ENCODE measurements around the gene POLA2.
"Not testable (repeated sequence)": the region's sequence is repeated elsewhere in the genome, so short reads cannot be mapped to it uniquely, and the experiment has no call there.

Gene POLA2

DNA sequence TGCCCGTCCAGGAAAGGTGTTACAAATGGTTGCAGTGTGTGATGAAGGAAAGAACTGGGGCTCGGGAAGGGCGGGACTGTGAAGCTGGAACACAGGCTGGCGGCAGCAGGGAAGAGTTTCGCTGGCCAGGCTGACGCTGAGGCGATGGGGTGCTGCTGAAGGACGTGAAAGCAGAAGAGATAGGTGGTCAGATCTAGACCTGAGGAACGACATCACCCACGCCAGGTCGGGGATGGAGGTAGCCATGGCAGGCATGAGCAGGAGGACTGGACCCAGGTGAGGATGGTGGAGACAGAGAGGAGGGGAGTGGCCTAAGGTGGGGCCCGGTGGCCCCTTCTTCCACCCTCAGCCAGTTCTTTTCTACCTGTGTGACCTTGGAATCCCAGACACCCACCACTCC, 62.1 kb downstream of the POLA2 start:
- no peak for FAIRE-seq

DNA sequence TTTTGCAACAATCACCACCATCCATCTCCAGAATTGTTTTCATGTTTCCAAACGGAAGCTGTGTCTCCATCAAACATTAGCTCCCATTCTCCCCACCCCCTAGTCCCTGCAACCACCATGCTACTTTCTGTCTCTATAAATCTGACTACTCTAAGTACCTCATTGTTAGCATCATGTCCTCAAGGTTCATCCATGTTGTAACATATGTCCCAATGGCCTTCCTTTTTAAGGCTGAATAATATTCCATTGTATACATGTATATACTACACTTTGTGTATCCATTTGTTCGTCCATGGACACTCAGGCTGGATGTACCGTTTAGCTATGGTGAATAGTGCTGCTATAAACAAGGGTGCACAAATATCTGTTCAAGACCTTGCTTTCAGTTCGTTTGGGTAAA, 63.7 kb downstream of the POLA2 start:
- DNase-seq (ENCODE audit: extremely low spot score, insufficient read length, low read depth), result no peak
- FAIRE-seq, result no peak

More for the DNA sequence above, 62.1 kb downstream of the POLA2 start:
- no peak for DNase-seq (ENCODE audit: extremely low spot score, insufficient read length, low read depth)

DNA sequence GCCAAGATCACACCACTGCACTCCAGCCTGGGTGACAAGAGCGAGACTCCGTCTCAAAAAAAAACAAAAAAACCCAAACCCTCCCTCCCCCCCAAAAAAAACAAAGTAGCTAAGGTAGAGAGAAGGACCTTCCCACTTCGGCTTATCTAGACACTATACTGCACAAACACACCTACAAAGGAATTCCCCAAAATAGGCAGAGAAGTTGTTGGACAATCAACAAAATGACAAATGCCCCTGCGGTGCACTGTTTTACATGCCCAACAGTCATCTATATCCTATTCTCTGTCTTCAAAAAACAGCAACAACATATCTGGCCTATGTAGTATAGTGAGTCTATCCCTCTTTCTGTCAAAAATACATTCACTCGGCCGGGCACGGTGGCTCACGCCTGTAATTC, 65.3 kb downstream of the POLA2 start:
- FAIRE-seq, result no peak
- DNase-seq (ENCODE audit: extremely low spot score, insufficient read length, low read depth), result no peak

DNA sequence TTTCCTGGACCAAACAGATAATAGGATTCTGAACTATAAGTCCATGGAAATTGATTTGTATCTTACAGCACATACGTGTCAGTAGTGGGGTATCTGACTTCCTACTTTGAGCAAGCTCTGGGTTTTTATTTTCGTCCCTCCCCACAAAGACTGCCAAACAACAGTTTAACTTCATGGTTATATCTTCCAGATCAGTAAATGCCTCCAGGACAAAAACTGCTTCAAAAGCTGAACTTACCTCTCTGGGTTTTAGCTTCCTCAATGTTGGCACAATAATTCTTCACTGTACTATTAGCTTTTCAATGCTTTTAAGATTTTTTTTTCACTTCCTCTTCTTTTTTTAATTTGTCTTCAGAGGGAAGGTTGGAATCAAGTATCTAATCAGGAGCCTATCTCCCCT, 67.7 kb downstream of the POLA2 start:
- FAIRE-seq (no peak), DNase-seq (ENCODE audit: extremely low spot score, insufficient read length, low read depth) (no peak)

DNA sequence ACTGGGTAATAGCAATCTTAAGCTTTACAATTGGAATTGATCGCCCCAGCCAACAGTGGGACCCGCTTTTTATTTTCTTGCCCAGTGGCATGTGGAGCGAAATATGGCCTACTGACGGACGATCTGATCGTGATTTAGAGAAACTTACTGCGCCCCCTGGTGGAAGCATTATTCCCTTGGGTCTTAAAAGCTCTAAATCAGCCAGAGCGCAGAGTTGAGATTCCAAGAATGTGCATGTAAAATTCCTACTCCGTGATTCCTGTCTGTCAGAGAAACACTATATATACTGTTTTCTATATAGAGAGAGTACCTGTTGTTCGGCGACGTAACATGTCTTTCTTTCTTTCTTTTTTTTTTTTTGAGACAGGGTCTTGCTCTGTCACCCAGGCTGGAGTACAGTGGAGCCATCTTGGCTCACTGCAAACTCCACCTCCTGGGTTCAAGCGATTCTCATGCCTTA, 68.2 kb downstream of the POLA2 start:
- DNase-seq (ENCODE audit: extremely low spot score, insufficient read length, low read depth) (no peak), FAIRE-seq (peak; percentile 60)

DNA sequence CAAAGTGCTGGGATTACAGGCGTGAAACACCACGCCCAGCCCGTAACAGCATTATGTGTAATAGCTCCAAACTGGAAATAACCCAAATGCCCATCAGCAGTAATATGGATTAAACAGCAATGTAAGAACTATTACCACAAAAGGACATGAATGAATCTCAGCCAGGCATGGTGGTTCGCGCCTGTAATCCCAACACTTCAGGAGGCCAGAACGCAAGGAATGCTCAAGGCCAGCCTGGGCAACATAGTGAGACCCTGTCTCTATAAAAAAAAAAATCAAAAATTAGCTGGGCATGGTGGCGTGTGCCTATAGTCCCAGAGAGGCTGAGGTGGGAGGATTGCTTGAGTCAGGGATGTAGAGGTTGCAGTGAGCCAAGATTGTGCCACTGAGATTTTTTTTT, 68.8 kb downstream of the POLA2 start:
- DNase-seq (ENCODE audit: extremely low spot score, insufficient read length, low read depth) (no peak), FAIRE-seq (no peak)

DNA sequence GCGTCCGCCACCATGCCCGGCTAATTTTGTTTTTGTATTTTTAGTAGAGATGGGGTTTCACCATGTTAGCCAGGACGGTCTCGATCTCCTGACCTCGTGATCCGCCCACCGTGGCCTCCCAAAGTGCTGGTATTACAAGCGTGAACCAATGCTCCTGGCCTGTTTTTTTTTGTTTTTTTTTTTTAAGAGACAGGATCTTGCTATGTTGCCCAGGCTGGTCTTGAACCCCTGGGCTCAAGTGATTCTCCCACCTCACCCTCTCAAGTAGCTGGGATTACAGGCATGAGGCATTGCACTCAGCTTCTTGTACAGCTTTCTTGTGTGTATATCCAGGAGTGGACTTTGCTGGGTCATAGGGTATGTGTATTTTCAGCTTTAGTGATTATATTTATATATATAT, 70.8 kb downstream of the POLA2 start:
- not testable (repeated sequence) for FAIRE-seq; DNase-seq (ENCODE audit: extremely low spot score, insufficient read length, low read depth)

DNA sequence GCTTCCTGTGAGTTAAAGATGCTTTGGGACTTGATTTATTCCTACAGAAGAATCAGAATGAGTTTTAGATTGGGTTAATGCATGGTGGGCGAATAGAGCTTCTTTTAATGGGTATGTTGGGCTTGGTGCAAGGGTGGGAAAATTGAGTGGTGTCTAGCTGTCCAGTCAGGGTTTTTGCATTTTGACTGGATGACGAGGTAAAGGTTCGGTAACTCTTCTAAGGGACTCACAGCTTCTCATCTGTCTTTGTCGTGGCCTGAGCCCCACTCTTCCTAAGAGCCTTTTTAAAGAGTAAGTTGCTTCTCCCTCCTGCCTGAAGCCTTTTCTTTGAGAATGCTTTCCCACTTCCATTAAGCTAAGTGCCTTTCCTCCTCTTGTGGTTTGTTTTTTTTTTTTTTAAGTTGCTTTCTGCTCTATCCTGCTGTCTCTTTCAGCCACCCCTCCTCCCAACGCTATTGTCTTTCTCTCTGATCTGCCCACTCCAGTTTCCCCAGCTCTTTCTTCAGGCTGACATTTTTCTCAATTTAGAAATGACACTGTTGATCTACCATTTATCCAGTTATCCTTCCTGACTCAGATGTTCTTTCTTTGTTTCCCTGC, 73.0 kb downstream of the POLA2 start:
- FAIRE-seq (no peak), DNase-seq (ENCODE audit: extremely low spot score, insufficient read length, low read depth) (no peak)

DNA sequence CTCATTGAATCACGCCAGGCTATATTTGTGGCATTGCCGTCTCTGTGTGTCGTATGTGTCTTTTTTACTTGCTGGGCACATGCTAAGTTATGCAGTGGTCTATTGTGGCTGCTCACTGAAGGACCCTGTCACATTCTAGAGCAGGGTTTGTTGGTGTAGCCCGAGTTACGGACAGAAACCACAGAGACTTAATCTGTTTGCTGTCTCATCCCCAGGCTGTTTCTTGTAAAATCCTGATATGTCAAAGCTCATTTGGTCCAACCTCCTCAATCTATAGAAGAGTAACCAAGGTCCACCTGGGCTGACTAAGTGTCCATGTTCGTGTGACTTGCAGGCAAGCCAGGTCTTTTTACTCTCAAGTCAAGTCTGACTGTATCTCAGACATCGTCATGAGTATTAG, 76.9 kb downstream of the POLA2 start:
- FAIRE-seq (no peak), DNase-seq (ENCODE audit: extremely low spot score, insufficient read length, low read depth) (no peak)

DNA sequence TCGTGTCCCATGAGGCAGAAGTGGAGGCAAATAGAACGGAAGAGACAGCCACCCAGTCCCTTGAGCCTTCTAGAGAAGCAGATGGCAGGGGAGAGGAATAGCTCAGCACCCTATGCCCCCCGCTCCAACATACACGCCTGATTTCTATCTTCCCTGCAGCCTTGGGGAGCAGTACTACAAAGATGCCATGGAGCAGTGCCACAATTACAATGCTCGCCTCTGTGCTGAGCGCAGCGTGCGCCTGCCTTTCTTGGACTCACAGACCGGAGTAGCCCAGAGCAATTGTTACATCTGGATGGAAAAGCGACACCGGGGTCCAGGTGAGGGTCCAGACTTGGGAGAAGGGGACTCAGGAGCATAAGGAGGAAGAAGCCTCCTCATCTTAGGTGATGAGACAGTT, 78.5 kb downstream of the POLA2 start:
- DNase-seq (ENCODE audit: extremely low spot score, insufficient read length, low read depth), result no peak
- FAIRE-seq, result no peak

DNA sequence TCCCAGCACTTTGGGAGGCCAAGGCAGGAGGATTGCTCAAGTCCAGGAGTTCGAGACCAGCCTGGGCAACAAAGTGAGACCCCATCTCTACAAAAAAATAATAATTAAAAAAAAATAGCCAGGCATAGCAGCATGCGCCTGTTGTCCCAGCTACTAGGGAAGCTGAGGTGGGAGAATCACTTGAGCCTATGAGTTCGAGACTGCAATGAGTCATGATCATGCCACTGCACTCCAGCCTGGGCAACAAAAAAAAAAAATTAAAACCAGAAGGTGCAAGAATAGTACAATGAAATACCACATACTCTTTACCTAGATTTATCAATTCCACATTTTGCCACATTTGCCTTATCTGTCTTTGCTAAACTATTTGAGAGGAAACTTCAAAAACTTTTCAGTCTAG, 80.1 kb downstream of the POLA2 start:
- no peak for DNase-seq (ENCODE audit: extremely low spot score, insufficient read length, low read depth)
- no peak for FAIRE-seq
